GM06990 (cell line): ENCODE data around the gene HMCN2.

Experiments used
- DNase-seq: peaks from one replicate; pipeline ENCODE4 v3.0.0-alpha.2; 2011; ENCODE audit not compliant: insufficient read length; ENCODE audit errors: extremely low read depth
- H3K27me3 ChIP-seq: replicated peaks from 2 replicates; pipeline ENCODE4 v1.6.0; 2011; ENCODE audit warnings: low read length; ENCODE audit not compliant: control insufficient read depth, insufficient read depth
- H3K36me3 ChIP-seq: 2 replicates; pipeline ENCODE4 v1.5.1; 2011; ENCODE audit warnings: low read length; ENCODE audit not compliant: control insufficient read depth, insufficient read depth
- H3K4me3 ChIP-seq: replicated peaks from 2 replicates; pipeline ENCODE4 v1.5.1; 2011; ENCODE audit warnings: low read depth, mild to moderate bottlenecking, control low read depth, low read length
- TF ChIP-seq, protein P1 (sequence below): IDR thresholded peaks from 2 replicates; pipeline ENCODE4 v1.5.1; 2011; ENCODE audit warnings: low read length, control low read depth, mild to moderate bottlenecking, inconsistent platforms; ENCODE audit not compliant: insufficient read depth, poor library complexity, severe bottlenecking

The HMCN2 gene

DNA sequence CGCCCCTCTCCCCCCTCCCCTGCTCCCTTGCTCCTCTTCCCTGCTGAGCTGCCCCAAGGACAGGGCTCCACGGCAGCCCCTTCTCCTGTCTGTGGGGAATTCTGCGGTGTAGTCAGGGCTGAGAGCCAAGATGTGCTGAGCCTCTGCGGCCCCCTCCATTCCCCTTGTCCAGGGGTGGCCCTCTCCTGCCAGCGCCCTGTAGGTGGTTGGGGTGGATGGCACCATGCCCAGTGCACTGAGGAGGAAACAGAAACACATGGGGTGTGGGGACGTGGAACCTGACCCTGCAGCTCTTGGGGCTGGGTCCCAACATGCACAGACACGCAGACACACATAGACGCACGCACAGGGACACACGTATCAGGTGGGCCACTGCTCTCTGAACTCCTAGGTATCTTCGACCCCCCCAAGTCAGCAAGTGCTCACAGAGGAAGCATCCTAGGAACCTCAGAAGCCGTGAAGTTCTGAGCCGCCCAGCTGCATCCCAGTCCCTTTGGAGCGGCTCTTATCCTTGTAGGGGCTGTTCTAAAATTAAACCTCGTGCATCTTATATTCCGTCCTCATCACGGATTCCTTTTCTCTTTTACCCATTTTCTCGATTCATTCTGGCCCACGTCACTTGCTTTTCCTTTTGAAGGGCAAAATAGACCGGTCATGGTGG, 64.8 kb downstream of the HMCN2 start:
- TF ChIP-seq, protein P1, sequence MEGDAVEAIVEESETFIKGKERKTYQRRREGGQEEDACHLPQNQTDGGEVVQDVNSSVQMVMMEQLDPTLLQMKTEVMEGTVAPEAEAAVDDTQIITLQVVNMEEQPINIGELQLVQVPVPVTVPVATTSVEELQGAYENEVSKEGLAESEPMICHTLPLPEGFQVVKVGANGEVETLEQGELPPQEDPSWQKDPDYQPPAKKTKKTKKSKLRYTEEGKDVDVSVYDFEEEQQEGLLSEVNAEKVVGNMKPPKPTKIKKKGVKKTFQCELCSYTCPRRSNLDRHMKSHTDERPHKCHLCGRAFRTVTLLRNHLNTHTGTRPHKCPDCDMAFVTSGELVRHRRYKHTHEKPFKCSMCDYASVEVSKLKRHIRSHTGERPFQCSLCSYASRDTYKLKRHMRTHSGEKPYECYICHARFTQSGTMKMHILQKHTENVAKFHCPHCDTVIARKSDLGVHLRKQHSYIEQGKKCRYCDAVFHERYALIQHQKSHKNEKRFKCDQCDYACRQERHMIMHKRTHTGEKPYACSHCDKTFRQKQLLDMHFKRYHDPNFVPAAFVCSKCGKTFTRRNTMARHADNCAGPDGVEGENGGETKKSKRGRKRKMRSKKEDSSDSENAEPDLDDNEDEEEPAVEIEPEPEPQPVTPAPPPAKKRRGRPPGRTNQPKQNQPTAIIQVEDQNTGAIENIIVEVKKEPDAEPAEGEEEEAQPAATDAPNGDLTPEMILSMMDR: no peak
- Histone ChIP-seq H3K27me3 (no peaks in the 10 kb centered on the region; the same call in none of the 2 replicates), H3K36me3 (no peaks in the 10 kb centered on the region), H3K4me3 (no peak overlapping the region)
- DNase-seq: no peak

DNA sequence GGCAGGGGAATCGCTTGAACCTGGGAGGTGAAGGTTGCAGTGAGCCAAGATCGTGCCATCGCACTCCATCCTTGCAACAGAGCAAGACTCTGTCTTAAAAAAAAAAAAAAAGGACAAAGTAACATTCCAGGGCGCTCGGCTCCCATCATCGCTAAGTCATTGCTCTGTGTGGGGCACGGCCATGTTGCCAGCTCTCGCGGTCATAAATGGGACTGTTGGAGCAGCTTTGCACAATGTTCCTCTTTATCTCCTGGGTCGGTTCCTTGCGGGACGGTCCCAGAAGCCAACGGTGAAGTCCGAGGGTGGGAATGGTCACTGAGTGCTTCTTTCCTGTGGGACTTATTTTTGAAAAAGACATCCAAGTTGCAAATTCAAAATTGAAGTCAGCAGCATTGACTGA, 65.5 kb downstream of the HMCN2 start:
- DNase-seq: no peak
- no peaks in the 10 kb centered on the region for H3K36me3 ChIP-seq
- TF ChIP-seq, protein P1: no peak
- no peaks in the 10 kb centered on the region; the same call in none of the 2 replicates for H3K27me3 ChIP-seq
- H3K4me3 ChIP-seq: no peak overlapping the region

DNA sequence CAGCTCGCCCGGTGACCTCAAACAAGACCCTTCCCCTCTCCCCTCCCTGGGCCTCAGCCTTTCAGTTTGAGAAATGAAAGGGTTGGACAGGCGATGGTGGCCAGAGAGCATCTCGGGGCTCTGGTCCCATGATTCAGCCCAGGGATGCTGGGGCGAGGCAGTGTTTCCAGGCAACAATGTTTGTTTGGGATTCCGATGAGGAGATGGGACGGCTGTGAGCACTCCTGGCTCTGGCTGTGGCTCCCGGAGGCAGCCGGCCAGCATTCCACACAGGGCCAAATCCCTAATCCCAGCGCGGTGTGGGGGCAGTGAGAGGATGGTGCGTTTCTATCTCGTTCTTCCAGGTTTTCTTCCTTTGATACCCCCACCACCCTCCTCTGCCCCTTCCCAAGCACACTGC, 66.0 kb downstream of the HMCN2 start:
- TF ChIP-seq, protein P1: no peak
- H3K36me3 ChIP-seq: no peaks in the 10 kb centered on the region
- DNase-seq: no peak
- no peaks in the 10 kb centered on the region; the same call in none of the 2 replicates for H3K27me3 ChIP-seq
- H3K4me3 ChIP-seq: no peak overlapping the region

DNA sequence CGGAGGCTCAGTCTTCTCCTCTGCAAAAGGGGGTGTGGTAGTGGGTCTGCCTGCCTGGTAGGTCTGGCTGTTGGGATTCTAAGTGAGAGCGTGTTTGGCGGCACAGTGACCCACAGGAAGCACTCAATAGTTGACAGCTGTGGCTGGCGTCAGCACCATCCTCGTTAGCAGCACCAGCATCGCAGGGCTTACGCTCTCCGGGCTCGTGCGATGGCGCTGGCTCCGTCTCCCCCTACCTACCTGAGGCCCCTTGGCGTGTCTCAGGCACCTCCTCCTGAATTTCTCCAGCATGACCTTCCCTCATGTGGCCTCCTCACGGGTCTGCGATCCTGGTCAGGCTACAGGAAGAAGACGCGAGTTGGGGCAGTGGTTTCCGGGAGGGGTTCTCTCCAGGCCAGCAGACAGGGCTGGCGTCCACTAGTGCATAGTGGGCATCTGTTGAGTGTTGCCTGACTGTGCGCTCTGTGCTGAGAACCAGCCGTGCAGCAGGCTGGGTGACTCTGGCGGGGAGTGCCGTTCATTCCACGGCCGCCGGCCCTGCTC, 66.9 kb downstream of the HMCN2 start:
- no peak for DNase-seq
- TF ChIP-seq, protein P1: no peak
- no peaks in the 10 kb centered on the region; the same call in 1 of the 2 replicates for H3K27me3 ChIP-seq

DNA sequence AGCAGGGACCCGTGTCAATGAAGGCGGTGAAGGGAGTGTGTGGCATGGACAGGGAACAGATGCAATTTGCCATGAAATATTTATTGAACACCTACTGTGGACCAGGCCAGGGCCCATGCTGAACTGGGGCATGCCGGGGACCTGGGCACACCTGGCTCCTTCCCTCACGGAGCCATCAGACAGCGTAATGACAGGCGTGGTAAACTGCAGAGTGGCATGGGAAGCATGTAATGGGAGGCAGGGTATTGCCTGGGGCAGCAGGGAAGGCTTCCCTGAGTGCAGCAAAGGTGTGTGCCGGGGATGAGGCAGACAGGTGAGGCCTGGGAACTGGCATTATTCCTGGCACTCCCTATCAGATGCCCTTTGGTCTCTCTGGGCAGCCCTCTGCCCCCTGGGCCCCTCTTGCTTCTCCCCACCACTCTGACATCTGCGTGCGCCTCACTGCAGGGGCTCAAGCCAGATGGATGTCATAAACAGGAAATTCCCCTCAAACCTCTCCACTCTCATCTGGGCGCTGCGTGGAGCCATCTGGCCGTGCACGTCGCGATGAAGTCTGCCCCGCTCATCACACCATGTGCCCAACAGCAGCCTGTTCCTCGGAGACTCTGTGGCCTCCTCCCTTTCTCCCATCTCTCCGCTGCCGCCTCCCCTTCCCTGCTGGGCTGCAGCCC, 67.6 kb downstream of the HMCN2 start:
- Histone ChIP-seq H3K36me3 (no peaks in the 10 kb centered on the region), H3K4me3 (no peak overlapping the region), H3K27me3 (no peaks in the 10 kb centered on the region; the same call in 1 of the 2 replicates)
- DNase-seq: no peak
- TF ChIP-seq, protein P1: no peak

More for the DNA sequence above, 66.9 kb downstream of the HMCN2 start:
- Histone ChIP-seq H3K4me3 (no peak overlapping the region), H3K36me3 (no peaks in the 10 kb centered on the region)
